ENCODE data around the gene SDHB.
"Not testable (repeated sequence)": the region's sequence is repeated elsewhere in the genome, so short reads cannot be mapped to it uniquely, and the experiment has no call there.

SDHB gene

DNA sequence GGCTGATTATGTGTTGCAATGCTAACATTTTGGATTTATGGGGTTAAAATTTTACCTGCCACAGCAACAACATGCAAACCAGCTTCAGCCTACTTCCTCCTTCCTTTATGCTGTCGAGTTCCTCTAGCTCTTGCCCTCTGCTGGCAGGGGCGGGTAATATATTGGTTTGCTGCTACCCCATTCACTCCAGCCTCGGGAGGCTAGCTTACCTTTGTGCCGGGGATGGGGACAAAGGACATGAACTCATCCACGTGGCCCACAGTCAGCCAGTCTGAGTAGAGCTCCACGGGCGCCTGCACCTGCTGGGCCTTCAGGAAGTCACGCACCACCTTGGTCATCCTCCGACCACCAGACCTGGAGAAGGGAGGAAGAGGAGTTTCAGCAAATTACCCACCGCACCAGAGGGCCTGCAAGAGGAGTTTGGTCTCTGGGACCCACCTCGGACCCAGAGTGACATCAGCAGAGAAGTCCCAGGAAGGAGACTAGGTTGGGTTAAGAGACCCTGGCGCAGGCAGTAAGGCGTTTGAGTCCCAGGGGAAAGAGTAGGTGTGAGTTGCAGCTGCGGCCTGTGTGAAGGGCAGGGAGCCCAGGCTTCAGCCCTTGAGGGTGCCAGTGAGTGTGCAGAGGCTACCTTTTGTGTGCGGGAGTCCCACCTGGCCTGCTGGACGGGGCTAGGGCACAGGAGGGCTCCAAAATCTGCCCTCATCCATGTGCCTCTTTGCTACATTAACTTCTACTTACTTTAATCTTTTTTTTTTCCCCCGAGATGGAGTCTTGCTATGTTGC, 21.8 kb upstream of the SDHB start:
- DNase-seq (ENCODE audit: low read depth) = no peak

- DNase-seq (ENCODE audit: low read depth) = no peak
Measured at GRCh38 chr1:17071794-17072193, 18.0 kb upstream of the SDHB start.

- no peak for DNase-seq (ENCODE audit: low read depth)
Measured at GRCh38 chr1:17070163-17070525, 16.3 kb upstream of the SDHB start.

DNA sequence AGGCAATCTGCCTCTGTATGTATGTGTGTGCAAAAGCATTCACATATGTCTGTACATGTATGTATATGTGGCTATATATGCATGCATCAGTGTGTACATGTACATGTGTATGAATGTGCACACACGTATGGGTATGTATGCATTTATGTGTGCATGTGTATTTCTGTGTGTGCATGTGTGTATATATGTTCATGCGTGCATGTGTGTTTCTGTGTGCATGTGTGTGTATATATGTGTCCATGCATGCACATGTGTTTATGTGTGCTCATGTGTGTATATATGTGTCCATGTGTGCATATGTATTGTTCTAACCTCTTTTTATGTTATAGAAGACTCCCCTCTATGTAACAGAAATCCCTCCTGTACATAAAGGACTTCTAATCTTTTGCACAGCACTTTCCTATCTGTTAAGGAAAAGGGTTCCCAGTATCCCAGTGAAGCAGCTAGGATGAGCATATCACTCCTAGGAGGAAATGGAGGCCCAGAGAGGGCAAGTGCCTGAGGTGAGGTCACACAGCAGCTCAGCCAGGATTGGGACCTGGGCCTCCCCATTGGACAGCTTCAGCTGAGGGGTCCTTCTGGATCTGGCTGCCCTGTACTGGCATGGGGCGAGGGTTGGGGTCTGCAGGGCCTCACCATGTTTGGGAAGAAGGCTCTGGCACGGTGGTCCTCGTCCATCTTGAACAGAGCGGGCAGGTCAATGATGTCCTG, 15.8 kb upstream of the SDHB start:
- no peak for DNase-seq (ENCODE audit: low read depth)

DNA sequence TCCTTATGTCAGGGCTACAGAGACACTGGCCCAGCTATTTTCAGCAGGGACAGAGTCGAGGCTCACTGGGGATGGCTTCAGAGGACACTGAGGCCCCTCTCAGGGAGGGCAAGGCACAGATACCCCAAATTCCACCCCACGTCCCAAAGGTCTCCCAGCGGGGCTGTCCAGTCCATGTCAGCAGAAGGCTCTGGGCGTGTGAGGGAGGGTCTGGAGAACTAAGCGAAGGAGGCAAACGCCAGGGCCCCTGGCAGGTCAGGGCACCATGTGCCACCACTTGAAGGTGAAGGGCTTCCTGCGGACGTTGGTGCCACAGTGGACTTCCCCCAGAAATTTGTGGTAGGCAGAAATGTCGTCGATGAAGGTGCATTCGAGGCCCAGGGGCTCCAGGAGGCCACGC, 15.0 kb upstream of the SDHB start:
- no peak for DNase-seq (ENCODE audit: low read depth)

GRCh38 chr1:17067465-17068240, 13.8 kb upstream of the SDHB start:
- no peak for DNase-seq (ENCODE audit: low read depth)

DNA sequence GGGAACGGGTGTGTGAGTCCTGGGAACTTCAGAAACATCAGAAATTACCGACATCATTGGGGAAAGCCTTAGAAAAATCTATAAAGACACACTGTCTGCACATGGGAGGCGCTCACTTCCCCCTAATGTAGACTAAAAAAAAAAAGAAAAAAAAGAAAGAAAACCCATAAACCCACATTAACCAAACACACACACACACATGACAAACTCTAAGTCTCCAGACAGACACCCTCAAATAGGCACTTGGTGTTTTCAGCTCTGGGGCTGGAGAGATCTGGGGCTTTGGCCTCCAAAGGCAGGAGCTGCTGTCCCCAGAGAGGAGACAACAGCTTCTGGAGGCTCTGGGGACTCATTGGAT, 13.2 kb upstream of the SDHB start:
- no peak for DNase-seq (ENCODE audit: low read depth)

- DNase-seq (ENCODE audit: low read depth) = no peak
Measured at GRCh38 chr1:17066361-17067068, 12.7 kb upstream of the SDHB start.

GRCh38 chr1:17065666-17066065, 11.8 kb upstream of the SDHB start:
- DNase-seq (ENCODE audit: low read depth) = no peak

- not testable (repeated sequence) for DNase-seq (ENCODE audit: low read depth)
Measured at GRCh38 chr1:17062751-17063150, 8.9 kb upstream of the SDHB start.

GRCh38 chr1:17061892-17062291, 8.1 kb upstream of the SDHB start:
- DNase-seq (ENCODE audit: low read depth) = no peak

DNA sequence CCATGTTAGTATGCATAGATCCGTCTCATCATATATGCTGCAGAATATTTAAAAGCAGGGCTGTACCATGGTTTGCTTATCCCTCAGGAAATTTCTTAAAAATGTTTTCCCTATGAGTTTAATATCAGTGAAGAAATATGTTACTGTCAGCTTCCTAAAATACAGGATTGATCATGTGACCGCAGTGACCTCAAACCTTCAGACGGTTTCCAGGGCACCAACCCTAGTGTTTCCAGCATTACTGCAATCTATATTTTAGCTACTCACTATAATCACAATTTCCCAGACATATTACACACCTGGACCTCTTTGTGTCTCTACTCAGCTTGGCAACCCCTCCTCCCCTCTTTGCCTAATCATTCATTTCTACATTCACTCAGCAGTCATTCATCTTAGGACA, 7.7 kb upstream of the SDHB start:
- DNase-seq (ENCODE audit: low read depth) = no peak

DNA sequence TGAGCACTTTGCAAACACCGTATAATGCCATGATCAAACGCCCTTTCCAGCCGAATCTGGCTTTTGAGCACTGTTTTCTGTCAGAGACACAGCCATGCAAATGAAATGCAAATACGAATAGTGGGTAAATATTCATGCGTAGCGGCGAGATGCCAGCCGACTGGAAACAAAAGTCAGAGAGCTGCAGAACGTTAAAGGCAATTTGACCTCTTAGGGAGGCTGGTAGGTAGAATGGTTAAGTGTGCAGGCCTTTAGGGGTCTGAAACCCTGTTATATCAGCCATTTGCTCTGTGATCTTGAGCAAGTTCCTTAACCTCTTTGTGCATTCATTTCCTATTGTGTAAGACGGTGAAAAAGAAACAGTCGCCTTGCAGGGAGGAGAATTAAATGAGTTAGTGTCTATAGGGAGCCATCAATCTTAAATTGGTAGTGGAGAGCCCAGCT, 6.5 kb upstream of the SDHB start:
- no peak for DNase-seq (ENCODE audit: low read depth)

DNA sequence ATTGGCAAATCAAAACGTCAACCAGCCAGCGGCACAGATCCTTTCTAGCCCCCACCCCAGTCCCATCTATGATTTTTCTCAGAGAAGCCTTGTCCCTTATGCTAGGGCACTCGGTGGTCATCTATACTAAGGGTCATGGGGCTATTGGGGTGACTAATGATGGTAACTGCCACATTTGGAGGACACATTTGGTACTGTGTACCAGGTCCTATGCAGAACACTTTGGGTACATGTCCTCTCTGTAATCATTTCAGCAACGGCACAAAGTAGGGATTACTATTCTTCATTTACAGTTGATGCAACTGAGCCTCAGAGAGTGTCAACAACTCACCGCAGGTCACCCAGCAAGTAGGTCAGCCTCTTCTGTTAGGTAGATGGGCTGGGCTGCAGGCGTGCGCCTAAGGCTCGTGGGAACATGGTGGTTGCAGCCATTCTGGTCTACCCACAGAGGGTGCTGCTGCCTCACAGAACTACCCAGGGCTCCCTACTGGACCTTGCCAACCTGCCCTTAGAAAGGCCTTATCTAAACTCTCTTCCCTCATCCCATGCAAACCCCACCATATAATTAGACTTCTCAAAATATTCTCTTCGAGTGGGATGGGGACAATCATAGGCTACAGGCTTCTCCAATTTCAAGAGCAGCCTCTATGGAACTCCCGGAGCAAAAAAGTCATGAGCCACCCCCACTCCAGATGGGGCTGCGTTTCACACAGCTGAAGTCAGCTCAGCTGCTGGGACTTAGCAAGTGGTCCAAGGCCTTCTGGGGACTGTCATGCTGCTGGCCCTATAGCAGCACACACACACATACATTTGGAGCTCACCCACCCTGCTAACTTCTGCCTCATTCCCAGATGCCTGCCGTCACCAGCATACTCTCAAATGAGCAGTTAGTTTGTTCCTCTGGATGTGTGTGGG, 5.8 kb upstream of the SDHB start:
- no peak for DNase-seq (ENCODE audit: low read depth)

DNA sequence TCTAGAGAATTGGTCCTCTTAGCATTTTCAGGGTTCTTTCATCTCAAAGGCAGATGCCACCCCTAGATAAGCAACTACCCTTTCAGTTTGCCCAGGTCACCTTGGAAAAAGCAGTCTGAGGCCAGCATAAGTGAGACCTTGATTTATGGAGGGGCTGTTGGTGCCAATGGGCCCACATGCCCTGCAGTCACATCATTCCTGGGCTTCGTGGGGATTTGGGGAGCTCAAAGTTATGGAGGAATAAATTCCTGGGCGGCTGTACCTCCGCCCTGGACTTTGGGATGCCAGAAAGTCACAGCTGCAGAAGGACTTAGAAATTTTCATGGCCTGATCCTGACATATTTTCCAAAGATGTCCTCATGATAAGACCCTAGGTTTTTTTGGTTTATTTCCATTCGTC, 2.7 kb upstream of the SDHB start:
- no peak for DNase-seq (ENCODE audit: low read depth)

- DNase-seq (ENCODE audit: low read depth) = no peak
Measured at GRCh38 chr1:17055801-17056200, 2.0 kb upstream of the SDHB start.

- DNase-seq (ENCODE audit: low read depth) = no peak
Measured at GRCh38 chr1:17053086-17053684, 647 bp downstream of the SDHB start.

GRCh38 chr1:17052641-17053040, 1.2 kb downstream of the SDHB start:
- DNase-seq (ENCODE audit: low read depth) = no peak

DNA sequence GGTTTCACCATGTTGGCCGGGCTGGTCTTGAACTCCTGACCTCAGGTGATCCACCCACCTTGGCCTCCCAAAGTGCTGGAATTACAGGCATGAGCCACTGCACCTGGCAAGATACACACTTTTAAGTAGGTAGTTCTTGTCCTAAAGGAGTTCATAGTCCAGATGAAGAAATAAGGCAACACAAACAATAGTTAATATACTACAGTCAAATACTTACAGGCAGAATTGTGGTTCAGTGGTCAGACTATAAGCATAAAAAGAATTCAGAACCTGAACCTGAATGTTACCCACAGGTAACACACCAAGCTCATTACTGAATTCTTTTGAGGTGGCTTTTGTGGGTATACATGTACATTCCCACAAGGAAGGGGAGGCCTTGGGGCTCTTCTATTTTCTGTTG, 1.8 kb downstream of the SDHB start:
- no peak for DNase-seq (ENCODE audit: low read depth)

- no peak for DNase-seq (ENCODE audit: low read depth)
Measured at GRCh38 chr1:17047924-17048323, 5.9 kb downstream of the SDHB start.

- DNase-seq (ENCODE audit: low read depth) = no peak
Measured at GRCh38 chr1:17046334-17046657, 7.5 kb downstream of the SDHB start.
